ENCODE measurements around the gene ARHGEF19.
A peak's percentile ranks its signal among the peaks of the same experiment; 100 is the strongest.

The ARHGEF19 gene

DNA sequence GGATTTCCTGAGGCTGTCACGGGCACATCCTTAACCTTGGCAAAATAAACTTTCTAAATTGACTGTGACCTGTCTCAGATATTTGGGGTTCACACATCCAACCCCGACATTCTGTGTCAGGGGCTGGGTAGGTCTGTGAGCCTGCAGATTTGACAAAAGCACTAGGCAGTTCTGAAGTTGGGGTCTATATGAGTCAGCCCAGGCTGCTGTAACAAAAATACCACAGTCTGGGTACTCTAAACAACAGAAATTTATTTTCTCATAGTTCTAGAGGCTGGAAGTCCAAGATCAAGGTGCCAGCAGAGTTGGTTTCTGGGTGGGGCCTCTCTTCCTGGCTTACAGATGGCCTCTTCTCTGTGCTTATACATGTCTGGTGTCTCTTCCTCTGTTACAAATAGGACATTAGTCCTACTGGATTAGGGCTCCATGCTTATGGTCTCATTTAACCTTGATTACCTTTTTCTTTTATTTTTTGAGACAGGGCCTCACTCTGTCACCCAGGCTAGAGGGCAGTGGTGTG, 27.6 kb upstream of the ARHGEF19 start:
- Histone ChIP-seq H3K36me3 (ENCODE audit: insufficient read depth, low read length) (no peaks in the 10 kb centered on the region), H2AFZ (ENCODE audit: low read depth, low read length) (no peak overlapping the region), H3K4me1 (ENCODE audit: insufficient read depth, low read length) (peaks cover 17% of the 10 kb centered on the region), H3K4me3 (ENCODE audit: low read length) (no peak overlapping the region), H3K9me3 (ENCODE audit: low read length) (no peaks in the 10 kb centered on the region), H3K27me3 (ENCODE audit: insufficient read depth, low read length) (no peaks in the 10 kb centered on the region)

DNA sequence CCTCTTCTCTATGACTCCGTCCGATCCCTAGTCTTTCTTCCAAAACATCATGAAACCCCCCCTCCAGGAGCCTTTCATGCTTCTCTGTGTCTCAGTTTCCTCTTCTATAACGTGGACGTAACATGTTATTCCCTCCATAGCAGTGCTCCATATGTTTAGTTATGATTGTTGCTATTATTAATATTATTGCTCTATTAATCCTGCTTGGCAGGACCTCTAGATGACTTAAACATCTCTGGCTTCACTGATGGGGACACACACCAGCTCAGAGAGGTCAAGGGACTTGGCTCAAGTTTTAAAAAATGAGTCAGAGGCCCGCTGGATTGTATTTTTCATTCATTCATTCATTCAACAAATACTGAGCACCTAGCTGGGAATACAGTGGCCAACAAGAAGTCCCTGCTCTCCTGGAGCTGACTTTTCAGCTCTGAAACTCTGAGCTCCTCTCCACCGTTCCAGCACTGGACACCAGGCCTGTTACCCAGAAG, 24.9 kb upstream of the ARHGEF19 start:
- Histone ChIP-seq H3K4me1 (ENCODE audit: insufficient read depth, low read length) (peaks cover 12% of the 10 kb centered on the region), H3K36me3 (ENCODE audit: insufficient read depth, low read length) (no peaks in the 10 kb centered on the region), H3K4me3 (ENCODE audit: low read length) (peak overlapping the region; percentile 82), H3K9me3 (ENCODE audit: low read length) (no peaks in the 10 kb centered on the region), H2AFZ (ENCODE audit: low read depth, low read length) (peak overlapping the region; percentile 77), H3K27me3 (ENCODE audit: insufficient read depth, low read length) (no peaks in the 10 kb centered on the region)

DNA sequence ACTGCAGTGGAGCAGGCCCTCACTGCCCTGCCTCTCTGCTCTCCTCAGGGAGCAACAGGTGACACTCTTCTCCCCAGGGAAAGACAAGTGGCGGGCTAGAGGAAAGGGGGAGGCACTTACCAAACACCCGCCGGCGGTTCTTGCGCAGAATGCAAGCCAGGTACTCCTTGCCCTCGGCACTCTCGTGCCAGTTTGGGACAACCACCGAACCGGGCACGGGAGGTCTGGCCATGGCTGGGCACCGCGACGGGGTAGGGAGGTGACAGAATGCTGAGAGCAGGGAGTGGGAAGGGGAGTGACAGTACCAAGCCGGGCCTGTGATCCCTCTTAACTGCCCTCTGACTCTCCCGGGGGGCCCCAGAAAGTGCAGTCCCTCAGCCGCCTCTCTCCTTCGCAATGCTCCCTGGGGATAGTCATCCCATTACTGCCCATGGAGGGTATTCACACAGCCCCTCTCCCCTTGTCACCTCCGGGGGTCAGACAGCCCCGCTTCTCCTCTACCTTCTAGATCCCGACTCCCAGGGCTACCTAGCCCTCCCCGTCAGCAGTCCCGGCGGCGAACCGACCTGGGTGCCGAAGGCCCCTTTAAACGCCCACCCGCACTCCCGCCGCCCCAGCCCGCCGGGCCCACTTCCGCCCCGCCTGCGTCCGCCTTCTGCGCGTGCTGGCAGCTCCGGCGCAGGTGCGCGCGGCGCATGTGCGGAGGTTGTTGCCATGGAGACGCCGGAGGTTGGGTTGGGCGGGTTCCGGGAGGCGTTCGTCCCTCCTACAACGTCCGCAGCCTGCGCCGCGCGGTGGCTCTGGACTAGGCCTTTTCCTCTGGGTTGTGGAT, 24.3 kb upstream of the ARHGEF19 start, which contains the start of gene CPLANE2:
Gene CPLANE2 (minus strand): TSS at position 673 of the 832 bp plus-strand sequence. CDS start 441 bp downstream, at position 232.
- Histone ChIP-seq H3K4me1 (ENCODE audit: insufficient read depth, low read length) (peaks cover 12% of the 10 kb centered on the region), H3K27me3 (ENCODE audit: insufficient read depth, low read length) (no peaks in the 10 kb centered on the region), H3K9me3 (ENCODE audit: low read length) (no peaks in the 10 kb centered on the region), H2AFZ (ENCODE audit: low read depth, low read length) (peak within 1 kb of the TSS; percentile 77), H3K4me3 (ENCODE audit: low read length) (peak within 1 kb of the TSS; percentile 82), H3K36me3 (ENCODE audit: insufficient read depth, low read length) (no peaks in the 10 kb centered on the region)

DNA sequence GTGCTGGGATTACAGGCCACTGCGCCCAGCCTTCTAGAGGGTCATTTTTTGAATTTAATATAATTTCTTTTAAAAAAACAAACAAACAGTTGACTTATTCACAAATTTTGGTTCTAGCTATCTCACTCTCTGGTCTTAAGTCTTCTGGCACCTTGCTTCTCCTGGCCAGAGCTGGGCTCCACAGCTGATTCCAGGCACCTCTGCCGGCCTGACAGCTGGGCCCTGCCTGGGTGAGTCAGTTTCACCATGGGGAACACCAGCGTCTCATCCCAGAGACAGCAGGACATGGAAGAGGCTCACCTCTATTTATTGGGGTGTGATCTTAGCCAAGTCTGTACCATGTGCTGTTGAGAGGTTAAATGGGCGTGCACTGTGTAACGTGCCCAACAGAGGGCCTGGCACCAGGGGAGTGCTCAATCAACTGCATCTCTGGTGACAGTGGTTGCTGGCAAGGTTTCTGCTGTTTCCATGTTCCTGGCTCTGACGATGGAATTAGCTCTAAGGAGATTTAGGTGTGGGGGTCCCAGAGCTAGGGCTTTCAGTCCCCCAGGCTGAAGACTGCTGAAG, 23.6 kb upstream of the ARHGEF19 start:
- peak overlapping the region; percentile 82 for H3K4me3 ChIP-seq (ENCODE audit: low read length)
- peaks cover 12% of the 10 kb centered on the region for H3K4me1 ChIP-seq (ENCODE audit: insufficient read depth, low read length)
- H2AFZ ChIP-seq (ENCODE audit: low read depth, low read length): peak overlapping the region; percentile 77
- no peaks in the 10 kb centered on the region for H3K27me3 ChIP-seq (ENCODE audit: insufficient read depth, low read length)
- no peaks in the 10 kb centered on the region for H3K9me3 ChIP-seq (ENCODE audit: low read length)
- no peaks in the 10 kb centered on the region for H3K36me3 ChIP-seq (ENCODE audit: insufficient read depth, low read length)

DNA sequence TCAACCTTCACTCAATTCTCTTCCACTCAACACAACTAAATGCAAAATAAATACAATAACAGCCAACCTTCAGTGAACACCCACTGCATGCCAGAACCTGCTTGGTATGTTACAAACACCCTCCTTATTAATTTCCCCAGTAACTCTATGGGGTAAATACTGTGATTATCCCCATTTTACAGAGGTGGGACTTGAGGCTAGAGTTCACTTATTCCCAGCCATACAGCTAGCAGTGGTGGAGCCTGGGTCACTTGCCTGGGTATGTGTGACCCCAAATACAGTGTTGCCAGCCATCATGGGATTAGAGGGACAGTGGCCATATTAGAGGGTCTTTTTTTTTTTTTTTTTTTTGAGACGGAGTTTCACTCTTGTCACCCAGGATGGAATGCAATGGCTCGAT, 22.9 kb upstream of the ARHGEF19 start:
- peaks cover 12% of the 10 kb centered on the region for H3K4me1 ChIP-seq (ENCODE audit: insufficient read depth, low read length)
- no peaks in the 10 kb centered on the region for H3K36me3 ChIP-seq (ENCODE audit: insufficient read depth, low read length)
- H3K4me3 ChIP-seq (ENCODE audit: low read length): no peak overlapping the region
- H2AFZ ChIP-seq (ENCODE audit: low read depth, low read length): no peak overlapping the region
- H3K9me3 ChIP-seq (ENCODE audit: low read length): no peaks in the 10 kb centered on the region
- no peaks in the 10 kb centered on the region for H3K27me3 ChIP-seq (ENCODE audit: insufficient read depth, low read length)

DNA sequence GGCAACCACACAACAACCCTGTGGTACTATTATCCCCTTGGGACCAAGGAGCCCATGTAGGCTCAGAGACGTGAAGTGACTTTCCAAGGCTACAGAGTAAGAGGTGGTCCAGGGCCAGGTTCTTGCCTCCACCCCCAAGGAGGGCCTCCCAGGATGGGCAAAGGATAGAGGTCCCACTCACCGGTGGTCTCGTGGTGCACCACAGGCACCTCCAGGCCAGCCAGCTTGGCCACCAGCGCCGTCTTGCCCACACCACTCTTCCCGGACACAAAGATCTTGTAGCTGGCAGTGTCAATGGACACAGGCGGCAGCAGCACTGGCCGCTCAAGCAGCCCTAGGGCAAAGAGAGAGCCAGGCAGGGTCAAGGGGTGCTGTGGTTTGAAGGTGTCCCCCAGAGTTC, 21.0 kb upstream of the ARHGEF19 start:
- Histone ChIP-seq H3K4me3 (ENCODE audit: low read length) (no peak overlapping the region), H3K36me3 (ENCODE audit: insufficient read depth, low read length) (no peaks in the 10 kb centered on the region), H3K4me1 (ENCODE audit: insufficient read depth, low read length) (peaks cover 12% of the 10 kb centered on the region), H2AFZ (ENCODE audit: low read depth, low read length) (no peak overlapping the region), H3K27me3 (ENCODE audit: insufficient read depth, low read length) (peaks cover 11% of the 10 kb centered on the region), H3K9me3 (ENCODE audit: low read length) (no peaks in the 10 kb centered on the region)

DNA sequence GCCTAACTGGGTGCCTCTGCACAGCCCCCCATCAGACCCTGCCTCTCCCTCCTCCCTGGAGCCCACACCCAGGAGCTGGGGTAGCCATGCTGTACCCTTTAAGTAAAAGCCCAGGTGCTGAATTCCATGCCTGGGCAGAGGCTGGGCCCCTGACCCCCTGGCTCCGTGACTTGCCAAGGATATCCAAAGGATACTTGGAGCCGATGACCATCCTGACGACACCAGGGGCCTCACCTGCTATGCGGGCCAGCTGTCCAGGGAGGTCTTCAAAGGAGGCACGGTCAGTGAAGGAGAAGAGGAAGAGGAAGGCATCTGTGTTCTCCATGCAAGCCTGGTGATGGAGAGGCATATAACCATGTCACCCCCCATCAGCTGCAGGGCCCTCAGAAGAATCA, 19.9 kb upstream of the ARHGEF19 start:
- Histone ChIP-seq H3K9me3 (ENCODE audit: low read length) (no peaks in the 10 kb centered on the region), H3K4me1 (ENCODE audit: insufficient read depth, low read length) (peaks cover 8% of the 10 kb centered on the region), H2AFZ (ENCODE audit: low read depth, low read length) (no peak overlapping the region), H3K27me3 (ENCODE audit: insufficient read depth, low read length) (peaks cover 22% of the 10 kb centered on the region), H3K4me3 (ENCODE audit: low read length) (no peak overlapping the region), H3K36me3 (ENCODE audit: insufficient read depth, low read length) (no peaks in the 10 kb centered on the region)

DNA sequence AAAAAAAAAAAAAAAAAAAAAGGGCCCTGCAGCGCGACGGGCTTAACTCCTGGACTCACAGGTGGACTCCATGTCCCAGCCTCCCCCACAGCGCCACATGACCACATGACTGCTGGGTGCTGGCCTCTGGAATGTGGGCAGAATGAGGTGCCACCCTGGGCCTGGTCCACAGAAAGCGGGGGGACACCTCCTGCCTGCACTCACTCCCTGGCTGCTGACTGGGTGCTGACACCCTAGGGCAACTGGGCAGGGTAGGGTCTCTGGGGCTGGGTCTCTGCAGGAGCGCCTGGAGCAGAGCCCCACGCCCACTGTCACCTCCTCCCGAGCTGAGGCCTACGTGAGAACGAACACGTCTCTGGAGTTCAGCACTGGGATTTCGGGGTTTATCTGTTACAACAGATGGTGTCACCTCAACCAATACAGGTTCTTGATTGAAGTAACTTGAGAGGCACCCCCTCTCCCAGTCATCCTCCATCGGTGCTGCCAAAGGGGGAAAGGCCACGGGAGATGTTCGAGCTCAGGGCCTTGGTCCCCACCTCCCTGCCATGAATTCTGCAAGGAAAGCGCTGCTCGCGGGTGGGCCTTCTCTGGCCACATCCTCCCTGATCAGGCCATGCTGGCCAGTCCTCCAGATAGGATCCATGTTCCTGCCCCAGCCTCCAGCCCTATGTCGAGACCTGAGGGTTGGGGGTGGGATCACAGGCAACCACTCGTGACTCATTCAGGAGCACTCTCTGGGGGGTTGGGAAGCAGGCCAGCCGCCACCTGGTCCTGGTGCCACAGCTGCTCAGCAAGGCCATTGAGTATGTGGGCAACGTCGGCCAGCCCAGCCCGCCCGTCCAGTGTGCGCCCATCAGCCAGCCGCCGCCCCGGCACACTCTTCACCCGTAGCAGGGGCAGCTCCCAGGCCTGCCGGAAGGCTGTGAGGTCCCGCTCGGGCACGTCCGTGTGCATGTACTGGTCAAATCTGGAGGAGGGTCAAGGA, 19.2 kb upstream of the ARHGEF19 start:
- no peak overlapping the region for H3K4me3 ChIP-seq (ENCODE audit: low read length)
- H2AFZ ChIP-seq (ENCODE audit: low read depth, low read length): no peak overlapping the region
- no peaks in the 10 kb centered on the region for H3K9me3 ChIP-seq (ENCODE audit: low read length)
- H3K4me1 ChIP-seq (ENCODE audit: insufficient read depth, low read length): peaks cover 10% of the 10 kb centered on the region
- H3K36me3 ChIP-seq (ENCODE audit: insufficient read depth, low read length): no peaks in the 10 kb centered on the region
- peaks cover 29% of the 10 kb centered on the region for H3K27me3 ChIP-seq (ENCODE audit: insufficient read depth, low read length)

DNA sequence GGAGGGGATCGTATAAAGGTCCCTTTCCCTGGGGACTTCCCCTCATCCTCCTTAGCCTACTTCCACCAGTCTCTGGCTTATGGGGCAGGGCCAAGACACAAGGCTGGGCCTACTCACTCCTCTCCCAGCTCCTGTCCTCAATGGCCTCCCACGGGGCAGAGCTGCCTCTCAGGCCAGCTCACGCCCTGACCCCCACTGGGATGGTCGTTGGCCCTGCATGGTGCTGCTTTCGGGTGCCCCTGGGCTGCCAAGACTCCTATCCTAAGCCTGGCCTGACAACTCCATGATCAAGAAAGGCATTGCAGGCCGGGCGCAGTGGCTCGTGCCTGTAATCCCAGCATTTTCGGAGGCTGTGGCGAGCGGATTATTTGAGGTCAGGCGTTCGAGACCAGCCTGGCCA, 18.3 kb upstream of the ARHGEF19 start:
- Histone ChIP-seq H3K4me1 (ENCODE audit: insufficient read depth, low read length) (peaks cover 5% of the 10 kb centered on the region), H3K36me3 (ENCODE audit: insufficient read depth, low read length) (no peaks in the 10 kb centered on the region), H3K4me3 (ENCODE audit: low read length) (no peak overlapping the region), H2AFZ (ENCODE audit: low read depth, low read length) (no peak overlapping the region), H3K9me3 (ENCODE audit: low read length) (peaks cover 4% of the 10 kb centered on the region), H3K27me3 (ENCODE audit: insufficient read depth, low read length) (peaks cover 38% of the 10 kb centered on the region)

DNA sequence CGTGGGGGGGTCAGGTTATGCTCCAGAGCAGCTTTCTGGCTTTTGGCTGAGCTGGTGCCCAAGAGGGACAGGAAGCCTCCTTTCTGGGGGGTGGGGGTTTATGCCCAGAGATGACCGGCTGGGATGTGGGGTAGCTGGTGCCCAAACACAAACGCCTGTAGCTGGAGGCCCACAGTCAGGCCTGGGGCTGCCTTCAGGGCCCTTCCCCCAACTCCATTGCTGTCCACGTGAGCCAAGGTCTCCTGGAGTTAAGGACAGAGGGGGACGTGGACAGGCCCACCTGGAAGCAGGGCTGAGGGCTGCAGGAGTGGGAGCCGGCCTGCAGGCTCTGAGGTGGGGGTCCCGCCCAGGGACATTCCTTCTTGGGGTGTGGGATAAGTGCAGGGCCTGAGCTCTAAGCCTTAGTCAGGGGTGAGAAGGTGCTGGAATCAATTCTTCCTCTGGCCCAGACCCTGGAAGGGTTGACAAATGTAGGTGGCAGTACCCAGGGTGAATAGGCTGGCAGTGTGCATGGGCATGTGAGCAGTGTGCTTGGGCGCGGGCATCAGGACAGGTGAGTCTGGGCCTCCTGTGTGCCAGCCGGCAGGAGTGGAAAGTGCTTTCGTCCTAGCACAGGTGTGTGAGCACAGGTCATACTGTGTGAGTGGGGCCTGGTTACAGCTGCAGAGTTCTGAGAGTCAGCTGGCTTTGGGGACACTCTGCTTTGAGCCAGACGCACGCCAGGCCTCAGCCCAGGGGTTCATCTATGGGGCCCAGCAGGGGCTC, 17.7 kb upstream of the ARHGEF19 start:
- H2AFZ ChIP-seq (ENCODE audit: low read depth, low read length): no peak overlapping the region
- no peaks in the 10 kb centered on the region for H3K36me3 ChIP-seq (ENCODE audit: insufficient read depth, low read length)
- peaks cover 5% of the 10 kb centered on the region for H3K4me1 ChIP-seq (ENCODE audit: insufficient read depth, low read length)
- no peak overlapping the region for H3K4me3 ChIP-seq (ENCODE audit: low read length)
- H3K9me3 ChIP-seq (ENCODE audit: low read length): peaks cover 4% of the 10 kb centered on the region
- peaks cover 43% of the 10 kb centered on the region for H3K27me3 ChIP-seq (ENCODE audit: insufficient read depth, low read length)

DNA sequence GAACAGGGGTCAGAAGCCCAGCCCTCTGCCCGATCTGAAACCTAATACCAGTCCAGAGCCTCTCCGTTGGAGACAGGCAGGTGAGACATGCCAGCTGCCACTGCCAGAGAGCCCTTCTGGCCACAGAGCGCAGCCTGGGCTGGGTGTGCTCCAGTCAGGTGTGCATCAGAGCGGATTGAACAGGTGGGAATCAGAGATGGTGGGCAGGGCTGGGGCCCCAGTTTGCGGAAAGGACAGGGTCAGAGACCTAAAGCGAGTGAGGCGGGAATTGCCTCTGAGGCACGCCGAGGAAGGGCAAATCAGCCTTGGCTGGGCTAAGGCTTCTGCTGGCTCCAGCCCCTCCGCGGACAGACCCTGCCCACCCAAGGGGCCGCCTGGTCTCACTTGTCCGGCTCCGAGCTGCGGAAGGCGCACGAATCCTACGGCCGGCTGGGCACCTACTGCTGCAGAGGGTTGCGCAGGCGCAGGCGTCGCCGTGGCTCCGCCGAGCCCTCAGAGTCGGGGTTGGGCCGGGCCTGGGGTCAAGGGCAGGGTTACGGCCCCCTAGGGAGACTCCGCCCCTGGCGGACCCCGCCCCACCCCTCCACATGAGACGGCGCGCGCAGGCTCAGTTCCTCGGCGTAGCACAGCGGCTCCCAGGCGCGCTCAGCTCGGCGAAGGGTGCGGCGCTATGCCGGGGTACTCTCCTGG, 14.2 kb upstream of the ARHGEF19 start:
- Histone ChIP-seq H3K27me3 (ENCODE audit: insufficient read depth, low read length) (peaks cover 49% of the 10 kb centered on the region), H3K4me3 (ENCODE audit: low read length) (peak overlapping the region; percentile 29)

DNA sequence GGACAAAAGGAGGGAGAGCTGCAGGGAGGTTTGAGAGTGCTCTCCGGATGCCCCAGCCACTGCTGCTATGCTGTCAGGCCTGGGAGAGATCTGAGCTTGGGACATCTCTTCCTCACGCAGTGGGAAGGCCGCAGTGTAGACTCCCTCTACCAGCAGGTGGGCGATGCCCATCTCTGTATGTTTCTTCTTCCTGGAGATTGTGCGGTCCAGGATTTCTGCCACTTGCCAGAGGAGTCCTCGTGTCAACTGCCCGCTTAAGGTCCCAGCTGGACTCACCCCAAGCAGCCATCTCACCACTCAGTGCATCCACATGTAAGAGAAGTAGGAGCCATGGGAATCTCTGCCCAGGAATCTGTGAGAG, 13.7 kb upstream of the ARHGEF19 start:
- H3K36me3 ChIP-seq (ENCODE audit: insufficient read depth, low read length): no peaks in the 10 kb centered on the region
- peaks cover 4% of the 10 kb centered on the region for H3K9me3 ChIP-seq (ENCODE audit: low read length)
- peaks cover 5% of the 10 kb centered on the region for H3K4me1 ChIP-seq (ENCODE audit: insufficient read depth, low read length)
- H3K27me3 ChIP-seq (ENCODE audit: insufficient read depth, low read length): peaks cover 49% of the 10 kb centered on the region
- no peak overlapping the region for H2AFZ ChIP-seq (ENCODE audit: low read depth, low read length)
- no peak overlapping the region for H3K4me3 ChIP-seq (ENCODE audit: low read length)

More for the DNA sequence above, 14.2 kb upstream of the ARHGEF19 start:
- peaks cover 5% of the 10 kb centered on the region for H3K4me1 ChIP-seq (ENCODE audit: insufficient read depth, low read length)
- H3K36me3 ChIP-seq (ENCODE audit: insufficient read depth, low read length): no peaks in the 10 kb centered on the region
- H2AFZ ChIP-seq (ENCODE audit: low read depth, low read length): no peak overlapping the region
- peaks cover 4% of the 10 kb centered on the region for H3K9me3 ChIP-seq (ENCODE audit: low read length)
